Panc1 (cell line): ENCODE data around the gene ATXN7L2.

Experiments
- CTCF ChIP-seq: fragments of 450-650 bp; IDR thresholded peaks from 2 replicates; pipeline ENCODE4 v1.5.1; 2017; ENCODE audit warnings: mild to moderate bottlenecking
- POLR2AphosphoS5 ChIP-seq: IDR thresholded peaks from 2 replicates; pipeline ENCODE4 v1.6.1; 2012; ENCODE audit warnings: mild to moderate bottlenecking, low read depth, low read length, moderate library complexity
- SIN3A ChIP-seq: IDR thresholded peaks from 2 replicates; pipeline ENCODE4 v1.6.1; 2012; ENCODE audit warnings: low read depth, mild to moderate bottlenecking, low read length, moderate library complexity, borderline replicate concordance; ENCODE audit not compliant: insufficient read depth

GRCh38 chr1:109485001-109485400 is 1.3 kb downstream of the ATXN7L2 start:
- TF ChIP-seq CTCF = no peak
- no peak for TF ChIP-seq POLR2AphosphoS5
- no peak for TF ChIP-seq SIN3A
